Hepatocyte (in vitro differentiated cells): Measurements from ENCODE around the gene ACRV1.

Experiments used
- EZH2 ChIP-seq: fragments of 200-600 bp; sonication (generic); IDR thresholded peaks from 2 replicates; pipeline ENCODE4 v1.6.1; 2016; ENCODE audit warnings: antibody characterized with exemption, mild to moderate bottlenecking, borderline replicate concordance
- TF ChIP-seq, protein P1 (sequence below): fragments of 200-600 bp; sonication (generic); IDR thresholded peaks from 2 replicates; pipeline ENCODE4 v1.5.1; 2016; ENCODE audit warnings: antibody characterized with exemption, mild to moderate bottlenecking; ENCODE audit not compliant: poor library complexity

DNA sequence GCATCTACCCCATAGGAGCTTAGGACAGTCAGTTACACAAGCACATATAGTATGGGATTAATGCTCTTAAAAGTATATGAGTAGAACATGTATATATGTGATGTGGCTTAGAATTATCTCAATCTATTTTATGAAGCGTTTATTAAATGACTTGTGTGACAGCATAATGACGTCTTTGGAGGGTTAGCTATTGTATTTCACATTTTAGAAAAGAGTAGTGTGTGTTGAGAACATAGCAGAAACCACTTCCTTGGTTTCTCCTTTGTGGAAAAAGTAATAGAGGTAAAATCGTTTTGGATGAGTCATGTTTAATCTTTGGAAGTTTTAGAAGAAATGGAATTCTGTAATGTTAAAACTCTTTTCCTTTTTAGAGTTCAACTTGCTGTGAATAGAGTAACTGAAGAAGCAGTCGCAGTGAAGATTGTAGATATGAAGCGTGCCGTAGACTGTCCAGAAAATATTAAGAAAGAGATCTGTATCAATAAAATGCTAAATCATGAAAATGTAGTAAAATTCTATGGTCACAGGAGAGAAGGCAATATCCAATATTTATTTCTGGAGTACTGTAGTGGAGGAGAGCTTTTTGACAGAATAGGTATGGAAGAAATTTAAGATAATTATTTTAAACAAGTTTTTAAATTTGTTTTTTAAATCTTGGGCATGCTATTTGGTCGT, 53.3 kb downstream of the ACRV1 start:
- TF ChIP-seq, protein P1, sequence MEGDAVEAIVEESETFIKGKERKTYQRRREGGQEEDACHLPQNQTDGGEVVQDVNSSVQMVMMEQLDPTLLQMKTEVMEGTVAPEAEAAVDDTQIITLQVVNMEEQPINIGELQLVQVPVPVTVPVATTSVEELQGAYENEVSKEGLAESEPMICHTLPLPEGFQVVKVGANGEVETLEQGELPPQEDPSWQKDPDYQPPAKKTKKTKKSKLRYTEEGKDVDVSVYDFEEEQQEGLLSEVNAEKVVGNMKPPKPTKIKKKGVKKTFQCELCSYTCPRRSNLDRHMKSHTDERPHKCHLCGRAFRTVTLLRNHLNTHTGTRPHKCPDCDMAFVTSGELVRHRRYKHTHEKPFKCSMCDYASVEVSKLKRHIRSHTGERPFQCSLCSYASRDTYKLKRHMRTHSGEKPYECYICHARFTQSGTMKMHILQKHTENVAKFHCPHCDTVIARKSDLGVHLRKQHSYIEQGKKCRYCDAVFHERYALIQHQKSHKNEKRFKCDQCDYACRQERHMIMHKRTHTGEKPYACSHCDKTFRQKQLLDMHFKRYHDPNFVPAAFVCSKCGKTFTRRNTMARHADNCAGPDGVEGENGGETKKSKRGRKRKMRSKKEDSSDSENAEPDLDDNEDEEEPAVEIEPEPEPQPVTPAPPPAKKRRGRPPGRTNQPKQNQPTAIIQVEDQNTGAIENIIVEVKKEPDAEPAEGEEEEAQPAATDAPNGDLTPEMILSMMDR, result no peak
- no peak for TF ChIP-seq EZH2
